GM19438 (cell line): Measurements from ENCODE around the gene R3HDM2.
"Not testable (repeated sequence)": the region's sequence is repeated elsewhere in the genome, so short reads cannot be mapped to it uniquely, and the experiment has no call there.

Experiments
- ATAC-seq: cut with Tn5 transposase; IDR thresholded peaks from one replicate; pipeline ENCODE4 v1.9.1; 2021; ENCODE audit warnings: low read depth; ENCODE audit not compliant: unreplicated experiment

Gene R3HDM2

DNA sequence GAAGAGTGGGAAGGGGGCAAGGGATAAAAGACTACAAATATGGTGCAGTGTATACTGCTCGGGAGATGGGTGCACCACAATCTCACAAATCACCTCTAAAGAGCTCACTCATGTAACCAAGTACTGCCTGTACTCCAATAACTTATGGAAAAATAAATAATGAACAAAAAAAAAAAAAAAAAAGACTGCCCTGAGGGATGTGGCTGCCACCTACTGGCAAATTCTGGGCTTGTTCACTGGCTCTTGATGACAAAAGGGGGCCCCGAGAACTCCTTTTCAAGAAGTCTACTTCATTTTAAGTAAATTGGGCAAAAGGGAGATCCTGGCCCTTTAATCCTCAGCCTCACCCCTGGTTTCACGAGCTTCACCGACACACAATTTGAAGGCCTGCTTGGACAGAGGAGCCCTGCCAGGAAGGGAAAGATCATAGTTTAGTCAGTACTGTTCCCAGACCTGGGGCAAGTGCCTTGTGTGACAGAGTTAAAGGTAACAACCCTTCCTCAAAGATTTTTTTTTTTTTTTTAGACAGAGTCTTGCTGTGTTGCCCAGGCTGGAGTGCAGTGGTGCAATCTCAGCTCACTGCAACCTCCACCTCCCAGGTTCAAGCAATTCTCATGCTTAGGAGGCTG, 153.8 kb downstream of the R3HDM2 start:
- no peak for ATAC-seq

DNA sequence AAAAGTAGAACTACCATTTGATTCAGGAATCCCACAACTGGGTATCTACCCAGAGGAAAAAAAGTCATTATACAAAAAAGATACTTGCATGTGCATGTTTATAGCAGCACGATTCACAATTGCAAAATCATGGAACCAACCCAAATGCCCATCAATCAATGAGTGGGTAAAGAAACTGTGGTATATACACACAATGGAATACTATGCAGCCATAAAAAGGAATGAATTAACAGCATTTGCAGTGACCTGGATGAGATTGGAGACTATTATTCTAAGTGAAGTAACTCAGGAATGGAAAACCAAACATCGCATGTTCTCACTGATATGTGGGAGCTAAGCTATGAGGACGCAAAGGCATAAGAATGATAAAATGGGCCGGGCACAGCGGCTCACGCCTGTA, 154.6 kb downstream of the R3HDM2 start:
- ATAC-seq = not testable (repeated sequence)

DNA sequence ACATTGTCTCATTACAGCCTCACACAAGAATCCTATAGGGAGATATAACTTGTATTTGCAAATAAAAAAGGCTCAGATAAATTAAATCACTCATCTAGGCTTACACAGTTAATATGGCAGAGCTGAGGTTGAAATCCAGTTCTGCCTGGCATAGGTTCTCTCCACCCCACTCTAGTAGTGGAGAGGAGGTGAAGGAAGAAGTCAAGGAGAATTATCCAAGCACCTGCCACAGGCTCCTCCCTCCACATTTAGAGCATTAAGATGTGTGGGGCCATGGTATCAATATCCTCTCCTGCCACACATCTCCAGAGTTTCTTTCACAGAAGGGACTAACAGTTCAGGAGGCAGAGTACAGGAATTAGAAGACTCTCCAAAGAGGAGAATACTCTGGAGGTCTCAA, 157.3 kb downstream of the R3HDM2 start:
- no peak for ATAC-seq

DNA sequence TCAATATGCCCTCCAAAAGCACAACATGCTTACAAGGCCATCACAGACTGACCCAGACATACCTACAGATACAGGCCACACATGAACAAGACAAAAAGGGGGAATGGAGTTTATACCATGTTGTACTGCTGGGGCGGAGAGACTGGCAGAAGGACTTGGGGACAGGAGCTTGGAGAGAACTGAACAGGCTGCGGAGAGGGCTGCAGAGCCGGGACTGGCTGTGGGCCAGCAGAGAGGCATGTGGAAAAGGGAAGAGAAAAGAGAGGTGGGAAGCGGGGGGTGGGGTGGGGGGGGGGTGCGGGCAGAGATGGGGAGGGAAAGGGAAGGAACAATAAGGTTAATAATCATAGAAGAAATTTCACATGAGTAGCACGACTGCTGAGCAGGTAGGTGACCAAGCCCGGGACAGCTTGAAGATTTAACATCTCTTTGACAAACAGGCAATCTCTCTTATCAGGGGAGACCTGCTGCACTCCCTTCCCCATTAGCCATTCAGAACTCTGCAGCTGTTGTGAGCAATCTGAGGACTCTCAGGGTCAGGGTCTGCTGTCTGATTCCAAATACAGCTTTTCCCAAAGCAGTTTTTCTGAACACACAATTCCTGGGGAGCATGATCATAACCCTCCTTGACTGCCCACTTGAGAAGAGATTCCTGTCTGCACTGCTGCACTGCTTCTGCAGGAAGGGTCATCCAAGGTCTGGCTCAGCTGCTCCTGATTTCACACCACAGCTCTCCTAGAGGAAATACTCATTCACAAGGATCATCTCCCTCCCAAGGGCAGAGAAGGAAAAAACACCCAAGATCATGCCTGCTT, 158.3 kb downstream of the R3HDM2 start:
- no peak for ATAC-seq

DNA sequence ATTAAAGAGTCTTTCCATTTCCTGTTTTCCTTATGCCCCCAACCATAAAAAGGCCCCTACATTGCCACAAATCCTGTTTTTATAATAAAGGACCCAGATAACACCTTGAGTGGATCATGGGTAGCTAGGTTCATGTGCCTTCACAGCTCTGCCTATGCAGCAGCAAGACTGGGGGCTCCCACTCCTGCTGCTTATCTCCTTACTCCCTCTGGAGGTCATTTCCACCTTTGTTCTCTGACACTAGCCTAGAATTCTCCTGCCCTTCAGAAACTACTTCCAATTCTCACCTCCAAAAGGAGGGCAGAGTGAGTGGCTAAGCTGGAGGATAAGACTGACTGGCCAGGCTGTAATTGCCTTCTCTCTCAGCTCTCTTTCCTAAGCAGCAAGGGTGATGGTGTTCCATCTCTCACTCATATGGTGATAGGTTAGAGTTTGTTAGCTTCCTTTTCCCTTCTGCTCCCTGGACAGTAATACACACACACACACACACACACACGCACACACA, 159.8 kb downstream of the R3HDM2 start:
- ATAC-seq = no peak

DNA sequence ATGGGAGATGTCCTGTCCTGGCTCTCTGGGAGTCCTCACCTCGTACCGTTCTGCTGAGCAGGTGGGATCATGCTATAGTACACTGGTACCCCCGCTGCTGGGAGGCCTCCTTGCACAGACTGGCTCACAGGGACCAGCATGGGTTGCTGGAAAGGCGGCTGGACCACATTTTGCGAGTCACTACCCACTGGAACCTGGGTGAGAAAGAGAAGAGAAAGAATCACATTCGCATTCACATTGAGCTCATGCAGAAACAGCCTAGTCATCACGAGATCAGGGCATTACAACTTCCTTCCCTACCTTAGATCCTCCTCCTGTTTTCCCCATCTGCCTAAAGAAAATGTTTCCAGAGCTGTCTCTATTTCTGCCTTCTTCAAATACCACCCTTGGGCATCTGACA, 162.6 kb downstream of the R3HDM2 start:
- ATAC-seq = no peak

DNA sequence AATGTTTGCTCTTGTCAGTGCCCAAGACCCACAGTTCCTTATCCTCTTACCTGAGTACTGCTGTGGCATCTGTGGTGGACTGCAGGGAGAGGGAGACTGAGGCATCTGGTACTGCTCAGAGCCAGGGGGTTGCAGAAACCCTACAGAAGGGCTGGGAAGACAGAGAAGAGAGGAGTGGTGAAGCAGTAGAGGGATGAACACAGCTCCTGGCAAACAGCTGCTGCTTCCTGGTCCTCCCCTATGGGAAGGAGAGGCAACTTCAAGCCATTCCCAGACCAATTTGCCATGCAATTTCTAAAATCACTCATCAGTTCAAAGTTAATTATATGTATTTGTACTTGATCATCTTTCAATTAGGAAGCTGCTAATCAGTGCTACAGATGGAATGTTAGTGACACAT, 164.2 kb downstream of the R3HDM2 start:
- no peak for ATAC-seq

DNA sequence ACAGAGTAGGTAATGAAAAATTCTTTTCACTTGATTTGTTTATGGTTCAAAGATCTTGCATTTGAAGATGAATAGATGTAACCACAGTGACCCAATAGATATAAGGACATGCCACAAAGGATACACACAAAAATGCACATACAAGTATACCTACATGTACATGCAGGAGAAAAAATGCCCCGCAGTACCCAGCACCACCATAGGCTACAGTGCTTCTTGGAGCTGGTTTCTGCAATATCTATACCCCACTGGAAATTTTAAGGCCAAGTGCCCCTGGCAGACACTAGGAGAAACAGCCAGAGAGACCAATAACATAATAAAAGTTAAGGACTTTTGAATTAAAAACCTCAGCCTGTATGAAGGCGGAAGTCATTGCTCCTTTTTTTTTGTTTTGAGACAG, 167.7 kb downstream of the R3HDM2 start:
- ATAC-seq = no peak

DNA sequence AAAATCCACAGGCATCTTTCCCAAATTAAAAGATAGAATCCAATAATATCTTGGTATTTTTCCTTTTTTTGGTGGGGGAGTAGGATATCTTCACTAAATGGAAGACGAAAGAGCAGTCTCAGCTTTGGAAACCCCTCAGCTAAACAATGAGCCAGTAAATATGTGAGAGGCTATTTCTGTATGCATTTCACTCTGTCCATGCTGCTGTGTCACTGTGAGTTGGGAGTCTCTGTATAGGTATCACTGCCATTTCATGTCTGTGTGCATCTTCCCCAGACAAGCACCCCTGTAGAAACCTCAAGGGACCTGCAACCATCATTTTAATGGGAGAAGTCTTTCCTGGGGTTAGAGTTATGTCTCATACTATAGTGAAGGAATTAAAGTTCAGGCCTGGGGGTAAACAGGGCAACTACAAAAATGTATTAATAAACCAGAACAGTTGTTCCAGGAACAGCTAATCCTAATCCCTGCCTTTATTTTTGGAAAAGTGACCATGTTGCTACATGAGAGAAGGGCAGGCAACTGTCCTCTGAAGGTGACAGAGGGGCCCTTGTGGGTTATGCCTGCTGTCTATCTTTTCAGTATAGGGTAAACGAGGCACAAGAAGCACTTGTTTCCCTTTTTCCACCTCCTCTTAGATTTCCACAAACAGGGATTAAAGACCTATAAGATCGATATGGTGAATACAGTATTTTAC, 168.6 kb downstream of the R3HDM2 start:
- no peak for ATAC-seq

DNA sequence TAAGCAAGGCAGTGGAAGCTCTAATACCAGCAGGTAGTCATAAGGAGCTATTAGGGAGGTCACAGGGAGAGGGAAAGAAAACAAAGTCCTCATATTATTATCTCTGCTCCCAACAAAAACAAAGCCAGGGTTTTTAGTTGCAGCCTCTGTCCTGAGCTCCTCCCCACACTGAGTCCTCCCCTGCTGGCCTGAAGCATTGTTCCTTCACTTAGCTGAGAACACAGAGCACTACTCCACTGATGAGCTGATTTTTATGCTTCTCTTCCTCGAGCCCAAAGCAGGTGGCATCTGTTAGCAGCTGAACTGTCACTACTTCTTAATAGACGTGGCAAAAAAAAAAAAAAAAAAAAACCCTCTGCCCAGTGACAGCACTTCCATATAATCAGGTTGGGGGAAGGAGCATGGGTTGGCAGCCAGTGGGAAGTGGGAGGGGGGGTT, 169.4 kb downstream of the R3HDM2 start:
- no peak for ATAC-seq

DNA sequence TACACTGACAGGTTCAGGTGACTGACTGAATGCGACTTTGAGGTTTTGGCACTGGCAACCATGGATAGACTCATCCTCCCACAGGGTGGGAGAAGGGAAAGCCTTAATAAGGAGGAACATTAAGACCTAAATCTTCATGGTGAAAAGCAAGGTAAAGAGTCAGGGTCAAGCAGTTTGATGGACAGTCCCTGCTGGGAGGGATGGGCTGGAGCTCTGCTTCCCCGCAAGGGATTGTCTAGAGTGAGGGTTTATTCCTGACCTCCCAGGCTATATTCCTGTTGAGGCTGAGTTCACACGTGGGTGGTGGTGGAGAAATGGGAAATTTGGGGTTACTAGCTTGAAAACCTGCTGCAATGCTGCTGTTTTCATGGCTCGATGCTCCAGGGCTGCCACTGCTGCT, 170.5 kb downstream of the R3HDM2 start:
- no peak for ATAC-seq

DNA sequence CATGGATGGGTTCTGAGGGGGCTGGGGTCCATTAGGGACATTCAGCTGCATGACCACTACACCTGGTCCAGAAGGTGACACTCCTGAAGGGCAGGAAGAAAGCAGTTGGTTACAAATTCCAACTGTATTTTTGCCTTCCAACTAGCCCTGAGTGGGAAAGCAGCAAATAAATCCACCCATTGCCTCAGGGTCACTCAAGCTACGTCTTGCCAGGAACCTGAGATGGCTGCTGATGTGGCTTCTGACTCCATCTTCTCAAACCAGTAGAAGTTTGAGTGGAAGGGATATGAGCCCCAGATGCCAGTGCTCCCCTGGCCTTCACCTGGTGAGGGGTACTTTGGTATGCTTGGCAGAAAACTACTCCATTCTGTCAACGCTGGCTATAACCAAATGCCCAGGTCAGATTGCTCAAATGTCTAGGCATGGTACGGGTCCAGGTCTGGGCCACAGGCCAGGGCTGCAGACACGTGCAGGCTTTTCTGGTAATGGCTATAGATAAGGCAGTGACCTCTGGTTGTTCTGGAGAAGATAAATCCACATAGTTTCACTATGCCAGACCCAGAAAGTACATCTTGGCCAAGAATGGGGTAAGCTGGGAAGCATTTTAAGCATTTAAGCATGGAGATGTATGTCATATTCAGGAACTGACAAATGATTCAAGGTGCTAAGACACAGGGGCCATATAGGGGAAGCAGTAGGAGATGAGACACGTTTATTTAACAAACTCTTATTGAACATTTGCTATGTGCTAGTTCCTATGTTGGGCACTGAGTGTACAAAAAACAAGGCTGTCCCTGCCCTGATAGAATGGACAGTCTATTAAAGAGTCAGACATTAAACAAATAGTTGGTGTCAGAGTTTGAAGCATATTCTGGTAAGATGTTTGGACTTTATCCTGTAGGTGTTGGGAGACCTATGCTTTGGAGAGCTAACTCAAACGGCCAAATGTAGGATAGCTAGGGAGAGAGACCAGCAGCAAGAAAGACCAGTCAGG, 171.6 kb downstream of the R3HDM2 start:
- ATAC-seq = no peak

DNA sequence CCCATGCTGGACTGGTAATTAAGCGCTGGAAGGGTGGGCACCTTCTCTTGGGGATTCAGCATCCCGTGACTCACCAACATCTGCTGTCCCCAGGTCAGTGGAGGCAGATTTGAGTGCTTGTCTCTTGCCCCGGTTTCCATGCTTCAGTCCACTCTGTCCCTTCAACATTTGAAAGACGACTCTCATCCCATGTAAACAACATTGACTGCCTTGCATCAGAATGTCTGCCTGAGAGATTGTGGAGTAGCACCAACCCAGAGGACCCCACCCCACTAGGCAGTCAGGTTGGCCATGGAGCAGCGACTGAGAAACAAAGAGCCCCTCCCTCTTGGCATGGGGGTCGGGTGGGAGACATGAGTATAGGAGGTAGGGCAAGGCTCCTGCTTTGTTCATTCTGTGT, 174.9 kb downstream of the R3HDM2 start:
- no peak for ATAC-seq

DNA sequence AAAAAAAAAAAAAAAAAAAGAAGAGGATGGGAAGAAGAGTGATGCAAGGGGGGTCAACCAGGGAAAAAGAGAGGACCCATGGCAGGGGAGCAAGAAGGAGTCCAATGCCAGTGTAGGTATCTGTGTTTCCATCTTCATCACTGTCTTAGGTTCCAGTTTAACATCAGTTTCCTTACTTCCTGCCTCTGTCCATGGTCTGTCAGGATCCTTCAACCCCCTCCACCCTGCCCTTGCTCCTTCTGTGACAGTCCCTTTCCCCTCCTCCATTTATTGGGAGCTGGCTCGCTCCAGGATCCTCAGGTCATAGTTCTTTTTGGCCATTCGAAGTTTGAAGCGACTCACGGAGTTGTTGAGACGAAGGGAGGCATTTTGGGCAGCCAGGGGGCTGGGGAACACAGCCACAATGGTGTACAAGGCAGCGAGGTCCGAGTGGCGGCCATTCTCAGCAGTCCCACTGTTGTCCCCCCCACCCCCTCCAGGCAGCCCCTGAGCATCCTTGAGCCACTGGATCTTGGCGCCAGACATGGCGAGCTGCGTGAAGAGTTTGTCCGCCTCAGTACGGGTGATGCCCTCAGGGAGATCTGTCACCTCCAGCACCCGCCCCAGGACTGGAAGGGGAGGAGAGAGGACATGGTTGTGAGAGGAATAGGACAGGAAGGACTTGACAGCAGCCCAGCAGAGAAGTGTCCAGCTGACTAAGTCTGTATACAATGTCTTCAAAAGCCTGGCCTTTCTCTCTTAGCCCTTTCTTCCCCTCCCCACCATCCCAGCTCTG, 176.2 kb downstream of the R3HDM2 start:
- ATAC-seq = no peak

DNA sequence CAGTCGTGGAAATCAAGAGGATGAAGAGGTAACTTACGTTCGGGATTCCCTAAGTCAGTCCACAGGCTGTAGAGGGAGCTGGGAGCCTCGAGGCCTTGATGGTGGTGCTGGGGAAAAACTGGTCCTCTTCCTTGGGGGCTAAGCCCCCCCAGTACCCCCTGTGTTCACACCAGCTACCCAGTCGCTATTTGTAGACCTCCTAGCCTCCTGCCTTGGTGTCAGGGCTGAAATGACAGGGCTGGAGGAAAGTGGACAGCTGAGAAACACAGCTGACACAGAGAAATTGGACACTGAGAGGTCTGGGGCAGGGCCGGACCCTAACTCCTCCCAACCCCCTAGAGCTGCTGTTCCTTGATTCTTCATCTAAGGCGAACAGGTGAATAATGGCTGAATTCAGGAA, 179.9 kb downstream of the R3HDM2 start, which contains the start of gene STAC3:
TSS of gene STAC3 (minus strand) at position 232 of the 400 bp plus-strand sequence. CDS start 1,551 bp downstream, outside the sequence.
- no peak for ATAC-seq

DNA sequence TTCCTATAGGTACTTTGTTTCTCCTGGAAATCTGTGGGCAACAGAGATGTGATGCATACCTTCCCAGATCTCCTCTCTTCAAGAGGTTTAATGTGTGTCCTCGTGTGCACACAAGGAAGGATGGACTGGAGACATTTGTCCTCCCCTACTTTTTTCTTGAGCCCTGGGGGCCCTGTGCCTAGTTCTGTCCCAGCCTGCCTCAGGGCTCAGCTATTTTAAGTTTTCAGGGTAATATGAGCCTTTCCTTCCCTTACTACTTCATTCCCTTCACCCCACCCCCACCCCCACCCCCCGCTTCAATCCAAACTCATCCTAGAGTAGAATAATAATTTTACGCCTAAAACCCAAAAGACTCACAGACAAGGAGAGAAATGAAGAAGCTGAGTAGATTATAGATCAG, 180.3 kb downstream of the R3HDM2 start:
- ATAC-seq = no peak

DNA sequence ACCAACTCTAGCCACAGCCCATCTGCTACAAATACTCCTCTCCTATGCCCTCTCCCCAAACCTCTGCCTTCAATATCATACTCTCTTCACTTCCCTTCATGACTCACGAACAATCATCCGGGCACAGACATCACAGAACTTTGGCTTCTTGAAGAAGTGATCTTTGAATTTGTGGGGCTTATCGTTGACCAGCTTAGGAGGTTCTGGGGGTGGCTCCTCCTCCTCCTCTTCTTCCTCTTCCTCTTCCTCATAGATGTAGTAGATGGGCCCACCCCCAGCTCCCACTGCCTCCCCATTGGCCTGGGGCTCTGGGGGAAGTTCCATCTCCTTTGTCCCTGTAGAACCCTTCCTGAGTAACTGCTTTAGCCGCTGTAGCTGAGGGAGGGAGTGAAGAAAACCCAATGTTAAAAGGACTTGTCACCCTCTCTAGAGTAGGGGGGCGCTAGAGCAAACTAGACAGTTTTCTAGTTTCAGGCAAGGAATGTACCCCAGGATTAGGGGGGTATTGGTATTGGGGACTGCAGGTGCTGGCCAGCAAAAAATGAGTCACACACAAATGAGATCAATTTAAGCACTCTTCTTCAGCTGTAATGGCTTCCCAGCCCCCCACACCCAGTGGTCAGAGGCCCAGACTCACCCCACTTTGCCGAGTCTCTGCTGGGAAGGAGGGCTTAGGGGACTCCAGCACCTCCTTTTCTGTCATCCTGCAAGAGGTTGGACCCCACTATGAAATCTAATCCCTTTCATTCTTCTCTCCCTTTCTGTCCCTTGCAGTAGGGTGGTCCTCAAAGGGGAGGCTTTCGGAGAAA, 181.7 kb downstream of the R3HDM2 start:
- ATAC-seq = peak; percentile 72

DNA sequence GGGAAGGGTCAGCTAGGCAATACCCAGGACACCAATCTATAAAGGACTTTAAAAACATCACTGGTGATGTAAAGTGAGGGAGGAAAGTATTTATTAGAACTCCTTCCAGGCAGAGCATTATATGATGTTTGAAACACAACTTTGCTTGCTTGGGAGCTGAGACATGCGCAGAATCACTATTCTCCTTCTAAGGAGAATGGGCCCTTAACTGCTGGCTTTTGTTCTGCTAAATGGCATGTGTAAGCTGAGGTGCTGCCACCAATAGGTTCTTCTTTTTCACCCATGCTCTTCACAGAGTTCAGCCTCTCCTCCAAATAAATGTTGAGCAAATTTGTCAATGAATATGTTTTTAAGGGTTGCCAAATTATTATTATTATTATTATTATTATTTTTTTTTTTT, 183.8 kb downstream of the R3HDM2 start:
- ATAC-seq = no peak

DNA sequence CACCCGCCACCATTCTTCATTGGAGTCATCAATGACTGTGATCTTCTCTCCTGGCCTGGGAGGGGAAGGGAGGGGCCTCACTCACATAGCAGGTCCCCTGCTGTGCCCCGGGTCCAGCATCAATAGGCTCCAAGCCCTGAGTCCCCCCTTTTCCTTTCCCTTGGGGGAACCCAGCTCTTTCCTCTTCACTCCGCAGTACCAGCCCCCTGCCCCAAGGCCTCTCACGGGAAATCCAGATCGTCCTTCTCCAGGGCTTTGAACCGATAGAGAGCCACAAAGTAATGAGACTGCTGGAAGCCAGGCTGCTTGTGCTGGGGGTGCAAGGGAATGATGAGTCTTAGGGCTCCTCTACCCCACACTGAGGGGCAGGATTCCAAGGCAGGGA, 186.5 kb downstream of the R3HDM2 start:
- no peak for ATAC-seq
